GM12872 (cell line): ENCODE results near the gene ACACB.

Experiments used
- TF ChIP-seq, protein P1 (sequence below): IDR thresholded peaks from 3 replicates; pipeline ENCODE4 v1.5.1; 2011; ENCODE audit warnings: low read depth, mild to moderate bottlenecking, low read length, moderate library complexity; ENCODE audit not compliant: insufficient read depth

Gene ACACB

DNA sequence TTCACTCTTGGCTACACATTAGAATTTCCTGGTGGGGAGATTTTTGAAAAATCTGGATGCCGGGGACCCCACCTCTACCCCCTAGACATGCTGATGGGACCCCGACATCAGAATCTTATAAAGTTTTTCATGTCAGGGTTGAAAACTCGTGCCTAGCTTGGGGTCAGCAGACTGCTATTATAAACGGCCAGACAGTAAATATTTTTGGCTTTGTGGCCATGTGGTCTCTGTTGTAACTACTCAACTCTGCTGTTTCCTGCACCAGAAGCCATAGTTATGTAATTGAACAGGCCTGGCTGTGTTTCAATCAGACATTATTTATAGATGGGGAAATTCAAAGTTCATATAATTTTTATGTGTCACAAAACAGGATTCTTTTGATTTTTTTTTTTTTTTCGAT, 41.6 kb downstream of the ACACB start:
- TF ChIP-seq, protein P1, sequence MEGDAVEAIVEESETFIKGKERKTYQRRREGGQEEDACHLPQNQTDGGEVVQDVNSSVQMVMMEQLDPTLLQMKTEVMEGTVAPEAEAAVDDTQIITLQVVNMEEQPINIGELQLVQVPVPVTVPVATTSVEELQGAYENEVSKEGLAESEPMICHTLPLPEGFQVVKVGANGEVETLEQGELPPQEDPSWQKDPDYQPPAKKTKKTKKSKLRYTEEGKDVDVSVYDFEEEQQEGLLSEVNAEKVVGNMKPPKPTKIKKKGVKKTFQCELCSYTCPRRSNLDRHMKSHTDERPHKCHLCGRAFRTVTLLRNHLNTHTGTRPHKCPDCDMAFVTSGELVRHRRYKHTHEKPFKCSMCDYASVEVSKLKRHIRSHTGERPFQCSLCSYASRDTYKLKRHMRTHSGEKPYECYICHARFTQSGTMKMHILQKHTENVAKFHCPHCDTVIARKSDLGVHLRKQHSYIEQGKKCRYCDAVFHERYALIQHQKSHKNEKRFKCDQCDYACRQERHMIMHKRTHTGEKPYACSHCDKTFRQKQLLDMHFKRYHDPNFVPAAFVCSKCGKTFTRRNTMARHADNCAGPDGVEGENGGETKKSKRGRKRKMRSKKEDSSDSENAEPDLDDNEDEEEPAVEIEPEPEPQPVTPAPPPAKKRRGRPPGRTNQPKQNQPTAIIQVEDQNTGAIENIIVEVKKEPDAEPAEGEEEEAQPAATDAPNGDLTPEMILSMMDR: no peak

DNA sequence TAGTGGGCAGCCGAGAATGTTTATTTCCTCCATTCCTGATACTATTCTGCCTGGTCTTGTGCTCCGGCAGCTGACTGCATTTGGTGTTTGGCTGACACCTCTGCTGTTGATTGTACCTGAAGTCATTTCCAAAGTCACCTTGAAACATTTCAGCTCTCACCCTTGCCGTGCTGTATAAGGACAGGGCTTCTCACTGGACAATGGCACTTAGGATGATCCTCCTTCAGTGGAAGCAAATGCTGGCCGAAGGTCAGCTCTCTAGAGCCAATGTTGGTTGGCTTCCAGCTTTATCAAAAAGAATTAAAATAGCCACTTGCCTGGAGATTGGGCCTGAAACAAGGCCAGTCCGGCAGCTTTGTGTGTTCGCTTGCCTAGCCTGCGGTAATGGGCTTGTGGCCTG, 44.0 kb downstream of the ACACB start:
- TF ChIP-seq, protein P1: no peak

DNA sequence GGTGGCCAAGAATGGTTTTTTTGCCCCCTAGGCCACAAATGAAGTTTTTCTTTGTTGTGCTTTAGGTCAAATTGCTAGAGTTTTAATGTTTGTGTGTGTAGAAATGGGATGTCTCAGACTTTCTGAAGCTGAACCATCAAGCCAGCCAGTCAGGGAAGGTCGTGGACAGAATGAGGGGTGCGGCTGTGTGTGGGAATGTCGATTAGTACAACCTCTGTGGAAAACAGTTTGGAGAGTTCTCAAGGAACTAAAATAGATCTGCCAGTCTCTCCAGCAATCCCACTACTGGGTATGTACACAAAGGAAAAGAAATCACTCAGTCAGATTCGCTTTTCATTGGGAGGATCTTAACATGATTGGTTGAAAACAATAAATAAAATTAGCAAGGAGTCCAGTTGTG, 44.5 kb downstream of the ACACB start:
- TF ChIP-seq, protein P1: no peak

DNA sequence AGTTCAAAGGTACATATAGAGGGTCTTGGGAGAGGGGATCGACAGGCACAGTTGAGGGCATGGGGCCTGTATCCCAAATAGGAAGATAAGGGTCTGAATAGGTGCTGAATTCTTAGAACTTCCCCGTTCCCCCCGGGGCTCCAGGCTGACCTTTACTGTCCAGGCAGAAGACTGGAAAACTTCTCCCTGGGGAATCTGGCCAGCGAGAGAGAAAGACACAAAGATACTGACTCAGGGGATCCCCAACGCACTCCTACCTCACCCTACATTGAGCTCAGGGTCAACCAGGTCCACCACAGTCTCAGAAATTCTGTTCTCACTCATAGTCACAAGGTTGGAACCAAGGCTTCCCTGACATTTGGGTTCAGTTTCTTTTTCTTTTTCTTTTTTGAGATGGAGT, 46.2 kb downstream of the ACACB start:
- TF ChIP-seq, protein P1: no peak

DNA sequence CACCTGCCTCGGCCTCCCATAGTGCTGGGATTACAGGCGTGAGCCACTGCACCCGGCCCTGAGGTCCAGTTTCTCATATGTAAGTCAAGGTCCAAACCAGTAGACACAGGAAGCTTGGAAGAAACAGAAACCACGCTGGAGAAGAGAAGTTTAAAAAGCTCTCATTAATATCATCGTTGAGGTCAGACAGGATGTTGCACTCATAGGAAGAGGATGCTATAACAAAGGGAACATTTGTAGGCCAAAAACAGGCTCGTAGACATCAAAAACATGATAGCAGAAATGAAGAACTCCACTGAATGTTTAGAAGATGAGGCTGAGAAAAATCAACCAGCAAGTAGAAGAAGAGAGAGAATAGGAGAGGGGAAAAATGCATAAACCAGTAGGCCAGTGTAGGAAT, 46.8 kb downstream of the ACACB start:
- TF ChIP-seq, protein P1: no peak

DNA sequence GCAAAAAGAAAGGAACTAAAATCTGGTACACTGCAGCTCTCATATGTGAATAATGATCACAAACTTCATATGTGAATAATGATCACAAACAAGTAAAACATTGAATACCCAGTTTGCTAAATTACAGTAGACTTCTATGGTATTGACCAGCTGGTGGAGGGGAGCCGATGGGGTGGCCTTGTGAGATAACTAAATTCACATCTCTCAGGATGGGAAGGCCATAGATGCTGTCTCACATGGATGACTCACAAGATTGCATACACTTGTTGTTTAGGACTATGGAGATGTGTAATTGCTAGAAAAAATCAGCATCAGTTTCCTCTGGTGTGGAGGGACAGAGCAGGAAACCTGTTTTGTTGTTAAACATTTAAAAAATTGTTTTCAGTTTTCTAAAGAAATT, 49.2 kb downstream of the ACACB start:
- TF ChIP-seq, protein P1: no peak

DNA sequence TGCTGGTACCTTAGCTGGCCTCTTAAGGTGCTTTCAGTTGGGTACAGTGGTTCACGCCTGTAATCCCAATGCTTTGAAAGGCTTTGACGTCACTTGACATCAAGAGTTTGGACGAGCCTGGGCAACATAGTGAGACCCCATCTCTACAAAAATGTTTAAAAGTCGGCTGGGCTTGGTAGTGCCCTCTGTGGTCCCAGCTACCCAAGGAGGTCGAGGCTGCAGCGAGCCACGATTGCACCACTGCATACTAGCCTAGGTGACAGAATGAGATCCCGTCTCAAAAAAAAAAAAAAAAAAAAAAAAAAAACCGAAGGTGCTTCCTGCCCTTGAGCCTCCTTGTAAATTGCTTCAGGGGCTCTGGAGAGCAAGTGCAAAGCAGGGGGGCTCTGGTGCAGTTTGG, 50.0 kb downstream of the ACACB start:
- TF ChIP-seq, protein P1: no peak

DNA sequence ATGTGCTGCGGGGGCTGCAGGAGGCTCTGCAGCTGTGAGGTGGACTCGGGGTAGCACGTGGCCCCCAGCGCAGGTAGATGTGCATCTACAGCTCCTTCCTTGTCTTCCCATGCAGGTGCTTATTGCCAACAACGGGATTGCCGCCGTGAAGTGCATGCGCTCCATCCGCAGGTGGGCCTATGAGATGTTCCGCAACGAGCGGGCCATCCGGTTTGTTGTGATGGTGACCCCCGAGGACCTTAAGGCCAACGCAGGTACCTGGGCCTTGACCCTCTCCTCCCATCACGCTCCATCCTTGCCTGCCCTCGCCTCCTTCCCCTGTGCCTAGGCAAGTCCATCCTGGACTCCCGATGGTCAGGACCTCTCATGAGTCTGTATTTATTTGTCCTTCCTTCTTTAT, 51.4 kb downstream of the ACACB start:
- TF ChIP-seq, protein P1: no peak
